GM18867 (cell line): ENCODE results near the gene TK1.
"Not testable (repeated sequence)": the region's sequence is repeated elsewhere in the genome, so short reads cannot be mapped to it uniquely, and the experiment has no call there.

Experiments
- ATAC-seq: cut with Tn5 transposase; IDR thresholded peaks from one replicate; pipeline ENCODE4 v1.9.1; 2021; ENCODE audit warnings: mild to moderate bottlenecking, moderate library complexity; ENCODE audit not compliant: unreplicated experiment

The TK1 gene

GRCh38 chr17:78154903-78155811 is 31.7 kb downstream of the TK1 start:
- ATAC-seq, result peak; percentile 63

GRCh38 chr17:78151514-78152008 is 35.3 kb downstream of the TK1 start:
- no peak for ATAC-seq

DNA sequence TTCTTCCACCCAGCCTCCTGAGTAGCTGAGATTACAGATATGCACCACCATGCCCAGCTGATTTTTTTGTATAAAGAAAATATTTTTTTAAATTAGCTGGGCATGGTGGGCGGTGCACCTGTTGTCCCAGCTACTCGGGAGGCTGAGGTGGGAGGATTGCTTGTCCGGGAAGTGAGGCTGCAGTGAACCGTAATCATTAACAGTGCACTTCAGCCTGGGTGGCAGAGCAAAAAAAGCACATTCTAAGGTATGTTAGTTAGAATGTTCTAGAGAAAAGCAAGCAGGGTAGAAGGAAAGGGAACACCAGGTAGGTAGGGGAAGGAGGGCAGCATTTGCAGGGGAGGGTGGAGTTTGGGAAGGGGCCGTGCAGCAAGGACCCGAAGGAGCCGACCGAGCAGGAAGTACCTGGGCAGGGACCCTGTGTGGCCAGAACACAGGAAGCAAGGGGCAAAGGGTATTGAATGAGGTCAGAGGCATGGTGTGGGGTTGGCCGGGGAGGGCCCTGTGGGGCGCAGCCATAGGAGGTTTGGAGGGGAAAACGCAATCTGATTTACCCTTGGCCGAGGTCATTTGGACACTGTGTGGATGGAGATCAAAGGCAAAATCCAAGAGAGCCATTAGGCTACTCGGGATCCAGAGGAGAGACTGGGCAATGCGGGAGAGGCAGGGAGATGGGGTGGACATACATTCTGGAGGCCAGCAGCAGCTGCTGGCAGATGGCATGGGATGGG is 38.4 kb downstream of the TK1 start:
- ATAC-seq, result no peak

DNA sequence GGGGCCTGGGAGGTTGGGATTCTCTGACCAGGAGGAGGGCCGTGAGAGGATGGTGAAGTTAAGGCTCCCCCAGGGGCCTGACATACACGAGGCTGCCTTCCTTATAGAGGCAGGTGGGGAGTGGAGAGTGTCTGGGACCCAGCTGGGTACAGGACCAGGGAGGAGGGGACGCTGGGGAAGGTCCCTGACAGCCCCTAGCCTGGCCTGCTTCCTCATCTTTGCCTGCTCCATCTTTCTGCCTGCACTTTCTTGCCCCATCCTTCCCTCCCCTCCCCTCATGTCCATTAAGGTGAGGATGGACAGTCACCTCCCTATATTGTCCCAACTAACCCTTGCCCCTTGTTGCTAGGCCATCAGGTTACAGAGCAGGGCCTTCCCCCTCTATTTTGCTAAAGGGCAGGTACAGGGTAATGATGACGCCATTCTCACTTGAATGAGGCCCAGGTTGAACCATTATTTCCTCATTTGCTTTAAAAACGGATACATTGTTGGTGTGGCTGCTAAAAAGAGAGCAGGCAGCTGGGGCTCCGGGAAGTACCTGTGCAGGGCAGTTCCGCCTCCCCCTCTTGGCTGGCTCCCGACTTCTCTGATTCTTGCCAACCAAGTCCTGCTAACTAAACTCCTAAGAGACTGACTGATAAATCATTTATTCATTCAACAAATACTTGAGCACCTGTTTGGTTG is 39.4 kb downstream of the TK1 start:
- peak; percentile 49 for ATAC-seq

GRCh38 chr17:78146881-78147280 is 40.0 kb downstream of the TK1 start:
- no peak for ATAC-seq

DNA sequence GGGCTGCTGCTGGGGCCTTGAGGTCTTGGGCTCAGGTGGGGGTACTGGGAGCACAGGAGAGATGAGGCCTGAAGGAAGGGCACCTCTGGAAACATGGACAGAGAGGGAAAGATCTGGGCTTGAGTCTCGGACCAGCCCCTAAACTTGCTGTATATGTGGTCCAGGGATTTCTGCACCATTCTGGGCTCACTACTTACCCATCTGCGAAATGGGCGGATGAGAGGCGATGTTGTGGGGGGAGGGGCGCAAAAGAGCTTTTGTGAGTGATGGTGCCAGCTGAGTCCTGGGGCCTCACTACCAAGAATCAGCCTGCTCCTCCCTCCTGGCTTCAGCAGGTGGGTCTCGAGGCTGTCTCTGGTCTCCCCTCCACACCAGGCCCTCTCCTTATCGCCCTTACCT is 40.4 kb downstream of the TK1 start:
- no peak for ATAC-seq

DNA sequence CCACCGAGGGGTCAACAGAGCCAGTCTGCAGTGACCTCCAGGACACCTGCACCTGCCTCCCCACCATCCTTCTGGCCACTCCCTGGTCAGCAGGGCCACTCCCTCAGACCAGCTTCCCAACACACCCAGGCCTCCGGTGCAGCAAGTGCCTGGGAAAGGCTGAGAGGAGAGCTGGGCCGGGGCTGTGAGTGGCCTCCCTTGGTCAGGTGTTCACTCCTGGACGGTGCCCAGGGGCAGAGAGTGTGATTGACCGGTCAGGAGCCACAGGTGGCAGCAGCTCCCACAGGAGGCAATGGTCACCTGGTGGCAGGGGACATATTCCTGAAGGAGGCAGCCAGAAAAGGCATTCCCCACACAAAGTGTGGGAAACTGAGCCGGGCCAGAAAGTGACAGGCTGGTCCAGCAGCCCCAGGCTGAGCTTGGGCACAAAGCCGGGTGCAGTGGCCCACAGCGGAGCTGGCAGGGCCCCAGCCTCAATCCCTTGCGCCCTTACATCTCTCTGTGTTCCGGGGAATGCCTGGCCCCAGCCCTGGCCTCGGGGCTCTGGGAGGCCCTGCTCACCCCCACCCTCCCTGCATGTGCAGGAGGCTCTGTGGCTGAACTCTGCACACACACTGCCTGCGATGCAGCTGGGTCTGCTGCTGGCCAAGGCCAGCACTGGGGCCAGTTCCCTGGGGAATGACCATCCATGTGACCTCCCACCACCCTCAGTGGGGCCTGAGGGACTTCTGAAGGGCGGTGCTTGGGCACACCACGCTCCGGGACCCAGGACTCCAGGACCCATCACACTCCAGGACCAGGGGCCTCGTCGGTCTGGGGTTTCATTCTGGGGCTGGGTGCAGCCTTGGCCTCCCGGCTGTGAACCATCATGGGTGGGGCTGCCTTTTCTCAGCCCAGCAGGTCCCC is 41.9 kb downstream of the TK1 start:
- no peak for ATAC-seq

DNA sequence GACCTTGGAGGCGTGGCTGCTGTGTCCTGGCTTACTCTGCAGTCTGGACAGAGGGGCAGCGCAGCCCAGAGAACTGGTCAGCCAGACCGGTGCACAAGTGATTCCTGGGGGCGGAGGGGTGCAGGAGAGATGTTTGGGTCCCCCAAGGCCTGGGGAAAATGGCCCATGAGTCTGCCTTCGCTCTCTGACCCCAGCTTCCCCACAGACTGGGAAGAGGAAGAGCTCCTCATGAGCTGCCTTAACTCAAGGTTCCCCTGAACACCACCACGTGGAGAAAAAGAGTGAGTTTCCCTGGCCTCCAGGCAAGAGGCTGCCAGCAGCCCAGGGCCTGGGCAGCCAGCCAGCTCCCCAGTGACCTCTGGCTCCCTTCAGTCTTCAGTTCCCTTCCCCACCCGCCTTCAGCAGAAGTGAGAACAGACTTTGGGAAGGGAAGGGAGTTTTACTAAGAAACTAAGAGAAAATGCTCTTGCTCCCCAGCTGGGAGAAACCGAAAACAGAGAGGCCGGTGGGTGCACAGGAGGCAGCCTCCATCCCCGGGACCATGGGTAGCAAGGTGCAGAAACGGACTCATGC is 42.6 kb downstream of the TK1 start:
- no peak for ATAC-seq

DNA sequence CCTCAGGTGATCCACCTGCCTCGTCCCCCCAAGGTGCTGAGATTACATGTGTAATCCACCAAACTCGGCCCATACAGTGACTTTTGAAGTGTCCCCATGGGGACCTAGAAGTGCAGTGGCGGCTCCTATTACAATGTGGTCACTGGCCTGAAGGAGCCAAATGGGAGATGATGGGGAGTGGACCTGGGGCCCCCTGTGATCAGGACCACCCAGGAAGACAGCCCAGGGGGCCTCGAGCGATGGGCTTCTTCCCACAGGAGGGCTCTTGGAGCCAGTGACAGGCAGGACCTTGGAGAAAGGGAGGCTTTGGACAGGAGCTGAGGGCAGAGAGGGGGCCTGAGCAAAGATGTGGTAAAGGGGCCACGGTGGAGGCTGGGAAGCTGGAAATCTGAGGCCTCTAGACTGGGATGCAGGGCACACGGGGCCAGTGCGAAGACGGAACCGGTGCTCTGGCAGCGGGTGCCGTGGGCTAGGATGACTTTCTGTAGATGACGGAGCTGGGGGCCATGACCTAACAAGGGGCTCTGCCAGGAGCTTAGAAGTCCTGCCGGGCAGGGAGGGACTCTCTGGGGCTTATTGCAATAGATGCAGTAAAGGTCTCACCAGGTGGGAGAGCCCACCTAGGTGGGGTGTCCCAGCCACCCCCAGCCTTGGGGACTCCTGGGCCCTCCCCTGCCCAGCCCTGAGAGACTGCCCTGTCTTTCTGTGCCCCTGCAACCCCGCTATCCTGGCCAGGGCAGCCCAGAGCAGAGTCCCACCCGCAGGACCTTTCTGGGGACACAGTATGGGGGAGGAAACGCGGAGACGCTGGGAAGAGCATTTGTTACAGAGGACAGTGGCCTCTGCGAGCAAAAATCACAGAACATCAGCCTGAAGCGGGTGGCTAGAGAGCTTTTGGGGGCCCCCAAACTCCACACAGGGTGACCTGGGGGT is 43.4 kb downstream of the TK1 start:
- no peak for ATAC-seq

- no peak for ATAC-seq
These were observed 44.6 kb downstream of the TK1 start for GRCh38 chr17:78142119-78142861.

GRCh38 chr17:78141437-78142118 is 45.3 kb downstream of the TK1 start:
- no peak for ATAC-seq

DNA sequence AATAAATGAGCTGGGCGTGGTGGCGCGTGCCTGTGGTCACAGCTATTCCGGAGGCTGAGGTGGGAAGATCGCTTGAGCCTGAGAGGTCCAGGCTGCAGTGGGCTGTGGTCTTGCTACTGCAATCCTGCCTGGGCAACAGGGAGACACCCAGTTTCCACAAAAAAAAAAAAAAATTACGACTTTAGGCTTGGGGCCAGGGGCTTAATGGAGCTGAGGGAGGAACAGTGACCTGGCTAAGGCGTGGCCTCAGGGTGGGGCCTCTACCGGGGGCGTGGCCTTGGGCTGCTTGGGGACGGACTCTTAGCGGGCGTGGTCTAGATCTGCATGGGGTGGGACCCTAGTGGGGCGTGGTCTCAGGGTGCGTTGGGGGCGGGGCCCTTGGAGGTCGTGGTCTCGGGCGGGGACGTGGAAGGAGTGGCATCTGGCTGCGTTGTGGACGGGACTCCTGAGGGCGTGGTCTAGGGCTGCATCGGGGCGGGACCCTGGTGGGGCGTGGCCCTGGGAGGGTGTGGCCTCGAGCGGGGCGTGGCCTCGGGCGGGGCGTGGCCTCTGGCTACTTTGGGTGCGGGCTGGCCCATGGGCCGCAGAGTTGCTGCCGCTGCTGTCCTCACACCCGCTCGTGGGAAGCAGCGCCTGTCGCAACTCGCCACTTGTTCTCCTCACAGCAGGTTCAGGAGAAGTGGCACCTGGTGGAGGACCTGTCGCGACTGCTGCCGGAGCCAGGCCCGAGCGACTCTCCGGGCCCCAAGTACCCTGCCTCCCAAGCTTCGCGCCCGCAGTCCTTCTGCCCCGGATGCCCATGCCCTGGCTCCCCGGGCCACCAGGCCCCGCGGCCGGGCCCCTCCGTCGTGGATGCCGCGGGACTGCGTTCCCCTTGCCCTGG is 46.4 kb downstream of the TK1 start:
- peak; percentile 81 for ATAC-seq

DNA sequence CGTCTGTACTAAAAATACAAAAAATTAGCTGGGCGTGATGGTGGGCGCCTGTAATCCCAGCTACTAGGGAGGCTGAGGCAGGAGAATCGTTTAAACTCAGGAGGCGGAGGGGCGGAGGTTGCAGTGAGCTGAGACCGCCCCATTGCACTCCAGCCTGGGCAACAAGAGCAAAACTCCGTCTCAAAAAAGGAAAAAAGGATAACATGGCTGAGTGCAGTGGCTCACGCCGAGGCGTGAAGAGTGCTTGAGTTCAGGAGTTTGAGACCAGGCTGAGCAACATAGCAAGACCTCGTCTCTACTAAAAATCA is 47.0 kb downstream of the TK1 start:
- not testable (repeated sequence) for ATAC-seq

DNA sequence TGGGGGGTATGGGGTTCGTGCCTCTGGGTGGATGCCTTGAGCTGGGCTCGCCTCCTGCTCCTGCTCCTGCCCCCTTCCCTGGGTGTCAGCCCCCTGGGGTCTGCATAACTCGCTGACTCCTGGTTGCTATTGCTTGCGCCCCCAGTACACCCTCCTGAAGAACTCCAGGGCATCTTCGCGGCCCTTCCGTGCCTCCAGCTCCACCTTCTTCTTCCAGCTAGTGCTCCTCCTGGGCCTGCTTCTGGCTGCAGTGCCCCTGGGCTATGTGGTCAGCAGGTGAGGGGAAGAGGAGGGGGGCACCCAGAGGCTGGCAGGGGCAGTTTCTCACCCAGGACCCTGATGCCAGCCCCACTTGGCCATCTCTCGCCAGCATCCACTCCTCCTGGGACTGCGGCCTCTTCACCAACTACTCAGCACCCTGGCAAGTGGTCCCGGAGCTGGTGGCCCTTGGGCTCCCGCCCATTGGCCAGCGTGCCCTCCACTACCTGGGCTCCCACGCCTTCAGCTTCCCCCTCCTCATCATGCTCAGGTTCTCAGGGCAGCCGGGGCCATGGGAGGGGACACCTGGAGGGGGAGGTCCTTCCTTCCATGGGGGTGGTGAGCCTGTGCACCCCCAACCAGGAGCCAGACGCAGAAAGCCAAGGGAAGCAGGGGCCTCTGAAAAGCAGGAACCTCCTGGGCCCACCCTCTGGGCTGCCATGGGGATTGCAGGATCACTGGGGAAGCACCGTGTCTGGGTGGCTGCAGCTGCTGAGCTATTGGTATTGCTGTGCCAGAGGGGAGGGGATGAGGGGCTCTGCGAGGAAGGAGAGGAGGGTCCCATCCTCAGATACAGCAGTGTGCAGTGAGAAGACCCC is 48.4 kb downstream of the TK1 start:
- ATAC-seq, result no peak

GRCh38 chr17:78137392-78138203 is 49.3 kb downstream of the TK1 start:
- no peak for ATAC-seq
